IMR-90 (cell line): ENCODE results near the gene NMRAL1. TPM values are rescaled to one million over a fixed set of nuclear protein-coding genes. Genes with fewer than 3 reads are reported as not detected.
A peak's percentile ranks its signal among the peaks of the same experiment; 100 is the strongest.

Experiments used
- ATAC-seq: fragments of 200-7000 bp; cut with Tn5 transposase; 2 replicates; pipeline ENCODE4 v1.9.1; 2020; ENCODE audit warnings: low read depth, mild to moderate bottlenecking, moderate library complexity
- BruUV-seq: library from RNA; stranded (reverse); fragments of 400-500 nt; replicated peaks from 2 replicates; lab custom pipeline; 2021; lab: Mats Ljungman, UMichigan
- CTCF ChIA-PET: fragments of 300-600 bp; formaldehyde crosslinking; extraction: SDS; loops from one replicate; lab custom pipeline; 2021; ENCODE audit warnings: antibody characterized with exemption; lab: Yijun Ruan, JAX
- POLR2A ChIA-PET: fragments of 300-600 bp; sonication (Branson Sonifier 250); formaldehyde crosslinking; loops from one replicate; lab custom pipeline; 2022; ENCODE audit warnings: antibody characterized with exemption; ENCODE audit not compliant: unreplicated experiment; lab: Charles Lee
- DNase-seq: peaks from one replicate; pipeline ENCODE4 v3.0.0; 2013
- H2AFZ ChIP-seq: replicated peaks from 2 replicates; pipeline ENCODE3; 2013; ENCODE audit warnings: low read length, mild to moderate bottlenecking; ENCODE audit not compliant: poor library complexity
- H2AK5ac ChIP-seq: 2 replicates; pipeline ENCODE4 v1.6.1; 2013; ENCODE audit warnings: low read depth, low read length, inconsistent platforms
- H2AK9ac ChIP-seq: replicated peaks from 2 replicates; pipeline ENCODE3; 2013; ENCODE audit warnings: mild to moderate bottlenecking, low read depth, low read length, moderate library complexity; ENCODE audit not compliant: poor library complexity
- H2BK120ac ChIP-seq: 2 replicates; pipeline ENCODE4 v1.6.1; 2013; ENCODE audit warnings: low read depth, low read length, inconsistent platforms
- H2BK15ac ChIP-seq: 3 replicates; pipeline ENCODE4 v1.6.1; 2013; ENCODE audit warnings: low read depth, low read length, inconsistent platforms
- H2BK20ac ChIP-seq: 2 replicates; pipeline ENCODE4 v1.6.1; 2013; ENCODE audit warnings: low read depth, mild to moderate bottlenecking, inconsistent platforms, low read length, moderate library complexity
- H2BK5ac ChIP-seq: 2 replicates; pipeline ENCODE4 v1.6.1; 2013; ENCODE audit warnings: mild to moderate bottlenecking, low read depth, low read length, inconsistent platforms; ENCODE audit not compliant: poor library complexity, severe bottlenecking
- H3K14ac ChIP-seq: replicated peaks from 2 replicates; pipeline ENCODE4 v1.6.1; 2013; ENCODE audit warnings: low read depth, low read length, inconsistent platforms
- H3K18ac ChIP-seq: 2 replicates; pipeline ENCODE4 v1.6.1; 2013; ENCODE audit warnings: low read depth, low read length, control low read depth
- H3K23ac ChIP-seq: 2 replicates; pipeline ENCODE4 v1.6.1; 2013; ENCODE audit warnings: low read depth, low read length, inconsistent platforms
- H3K27ac ChIP-seq: 2 replicates; pipeline ENCODE4 v1.5.1; 2013; ENCODE audit warnings: mild to moderate bottlenecking, control low read depth, low read length; ENCODE audit not compliant: insufficient read depth
- H3K27me3 ChIP-seq: 2 replicates; pipeline ENCODE4 v1.6.1; 2013; ENCODE audit warnings: low read length; ENCODE audit not compliant: control insufficient read depth, insufficient read depth
- H3K36me3 ChIP-seq: 2 replicates; pipeline ENCODE4 v1.6.1; 2013; ENCODE audit warnings: low read length, mixed read lengths; ENCODE audit not compliant: control insufficient read depth, insufficient read depth
- H3K4ac ChIP-seq: 2 replicates; pipeline ENCODE4 v1.6.1; 2013; ENCODE audit warnings: low read depth, low read length, inconsistent platforms
- H3K4me1 ChIP-seq: 2 replicates; pipeline ENCODE4 v1.6.1; 2013; ENCODE audit warnings: low read length, mixed read lengths; ENCODE audit not compliant: control insufficient read depth, insufficient read depth
- H3K4me2 ChIP-seq: 2 replicates; pipeline ENCODE4 v1.6.1; 2013; ENCODE audit warnings: low read depth, mild to moderate bottlenecking, control low read depth, low read length, moderate library complexity
- H3K4me3 ChIP-seq: 2 replicates; pipeline ENCODE4 v1.5.1; 2013; ENCODE audit warnings: low read depth, mild to moderate bottlenecking, control low read depth, low read length, moderate library complexity; ENCODE audit not compliant: insufficient read depth
- H3K56ac ChIP-seq: 2 replicates; pipeline ENCODE4 v1.6.1; 2013; ENCODE audit warnings: low read length, inconsistent platforms; ENCODE audit not compliant: insufficient read depth; ENCODE audit errors: extremely low read depth
- H3K79me1 ChIP-seq, 2 experiments: 2 replicates each; pipeline ENCODE4 v1.6.1; 2013; ENCODE audit warnings: low read length in 2 of 2, inconsistent platforms in 1 of 2, low read depth in 1 of 2
- H3K9ac ChIP-seq: 2 replicates; pipeline ENCODE4 v1.6.1; 2013; ENCODE audit warnings: low read depth, low read length, control low read depth
- H3K9me1 ChIP-seq: 2 replicates; pipeline ENCODE4 v1.6.1; 2013; ENCODE audit warnings: low read length, inconsistent platforms; ENCODE audit not compliant: insufficient read depth
- H3K9me3 ChIP-seq: 2 replicates; pipeline ENCODE4 v1.6.1; 2013; ENCODE audit warnings: low read length; ENCODE audit not compliant: control insufficient read depth, insufficient read depth
- H4K20me1 ChIP-seq: 2 replicates; pipeline ENCODE4 v1.6.1; 2013; ENCODE audit warnings: low read length, inconsistent platforms; ENCODE audit not compliant: insufficient read depth
- H4K5ac ChIP-seq: 2 replicates; pipeline ENCODE4 v1.6.1; 2013; ENCODE audit warnings: mild to moderate bottlenecking, low read depth, low read length, control low read depth
- H4K8ac ChIP-seq, 2 experiments: 2 replicates each; pipeline ENCODE4 v1.6.1; 2013; ENCODE audit warnings: low read depth in 2 of 2, low read length in 2 of 2, control low read depth in 1 of 2, inconsistent platforms in 1 of 2
- H4K91ac ChIP-seq: 2 replicates; pipeline ENCODE4 v1.6.1; 2013; ENCODE audit warnings: low read depth, low read length, inconsistent platforms; ENCODE audit not compliant: insufficient read depth
- BHLHE40 ChIP-seq: fragments of 150-350 bp; IDR thresholded peaks from 2 replicates; pipeline ENCODE4 v1.6.1; 2016; ENCODE audit warnings: mild to moderate bottlenecking, low read depth, low read length
- MXI1 ChIP-seq: IDR thresholded peaks from 2 replicates; pipeline ENCODE4 v1.6.1; 2012; ENCODE audit warnings: low read depth, mild to moderate bottlenecking, low read length, moderate library complexity, borderline replicate concordance
- POLR2A ChIP-seq: IDR thresholded peaks from 2 replicates; pipeline ENCODE4 v1.6.1; 2012; ENCODE audit warnings: mild to moderate bottlenecking, low read depth, low read length
- WGBS, 2 experiments: methylation state at CpG; one replicate each; pipeline versions ENCODE4 v1.1.5 to v1.1.7; 2013; ENCODE audit warnings: missing lambda C conversion rate in 2 of 2; ENCODE audit not compliant: insufficient read length in 1 of 2; ENCODE audit errors: extremely low coverage in 2 of 2; 5-methylcytosine and 5-hydroxymethylcytosine counted together
- dilution Hi-C: fragments of 300-500 bp; cut with HindIII; formaldehyde crosslinking; loops from one replicate; pipeline ENCODE4 v1.14.3; 2018; ENCODE audit warnings: low sequenced_read_pairs; ENCODE audit not compliant: unreplicated experiment
- in situ Hi-C: fragments of 300-500 bp; cut with MboI; formaldehyde crosslinking; loops from 3 replicates; pipeline ENCODE4 v1.14.3; 2019; ENCODE audit warnings: low sequenced_read_pairs, inconsistent platforms, mixed read lengths
- intact Hi-C: fragments of 100-400 bp; cut with micrococcal nuclease; formaldehyde crosslinking; loops from 2 replicates; pipeline ENCODE4 v1.10.0; 2022
- polyA plus RNA-seq, 3 experiments: library from polyadenylated mRNA; depleted of rRNA; stranded (reverse); fragments of >200 nt; gene quantifications; 2 replicates each; pipeline ENCODE4 v1.2.3, GENCODE V29; 2012; ENCODE audit warnings: low replicate concordance in 1 of 3
- total RNA-seq: library from RNA; depleted of rRNA; stranded (reverse); fragments of >200 nt; gene quantifications from 2 replicates; pipeline ENCODE4 v1.2.3, GENCODE V29; 2012

The NMRAL1 gene
- total and polyA plus RNA-seq, 2 of the 4 experiments (the other 2 are of a cell fraction): 48.6 to 67.6 TPM

- dilution Hi-C loops (no loop called here), intact Hi-C loops (no loop called here), in situ Hi-C loops (no loop called here)
- CTCF ChIA-PET: no interaction called here
- Histone ChIP-seq H3K27ac (no peak overlapping the region), H3K4me2 (no peak overlapping the region), H2AK5ac (peak overlapping the region; percentile 24; the same call in 1 of the 2 replicates), H4K8ac (no peak overlapping the region), H4K20me1 (peaks cover 6% of the 10 kb centered on the region), H3K4ac (no peak overlapping the region), H4K91ac (no peak overlapping the region), H2AK9ac (no peak overlapping the region), H2BK15ac (no peak overlapping the region), H4K5ac (no peak overlapping the region), H3K27me3 (no peaks in the 10 kb centered on the region), H2BK20ac (no peak overlapping the region), H2BK120ac (no peak overlapping the region), H3K9me3 (no peaks in the 10 kb centered on the region), H3K14ac (no peak overlapping the region), H2AFZ (no peak overlapping the region), H3K56ac (no peak overlapping the region), H3K9me1 (peaks cover 12% of the 10 kb centered on the region), H3K23ac (no peak overlapping the region), H3K18ac (no peak overlapping the region), H2BK5ac (no peak overlapping the region), H3K79me1 (peaks cover 0 to 27% of the 10 kb centered on the region in 2 experiments; a peak in 1 of 4 replicates), H3K9ac (no peak overlapping the region), H3K36me3 (peaks cover 37% of the 10 kb centered on the region), H3K4me3 (no peak overlapping the region), H3K4me1 (peaks cover 19% of the 10 kb centered on the region)
- no TSS peak for BruUV-seq
- ATAC-seq (no peak), DNase-seq (no peak)
- POLR2A ChIA-PET: no interaction called here
- WGBS, 2 experiments: 86% methylated on average over 18 of the region's 27 CpGs; no CpG with 5 or more reads in 1 of the 2 experiments
- TF ChIP-seq BHLHE40 (peak; percentile 40; the same call in 1 of the 2 replicates), POLR2A (no peak), MXI1 (no peak)
Measured at GRCh38 chr16:4461250-4462085, 13.0 kb downstream of the NMRAL1 start.
